ENCODE measurements around the gene SMPD1. TPM values are rescaled to one million over a fixed set of nuclear protein-coding genes. Genes with fewer than 3 reads are reported as not detected.

SMPD1 gene
- total and polyA plus RNA-seq, 7 donors = 9.6 to 46.4 (median 18.9) TPM

GRCh38 chr11:6405846-6406245 is 15.6 kb downstream of the SMPD1 start:
- Histone ChIP-seq H3K27me3 (no peaks in the 10 kb centered on the region), H3K9me3 (no peaks in the 10 kb centered on the region), H3K36me3 (peaks cover 14 to 60% (median 21%) of the 10 kb centered on the region in 4 donors), H3K27ac (no peak overlapping the region), H3K4me3 (no peak overlapping the region), H3K4me1 (peaks cover 0 to 16% (median 13%) of the 10 kb centered on the region in 4 donors)
- 93 to 95% methylated on average over 6 of the region's 6 CpGs for WGBS, 2 donors
- intact Hi-C loops (cut with DNase I) = no loop called here
- no peak for DNase-seq
- TF ChIP-seq CTCF (IDR thresholded peaks at IDR 0.05) = no peak
- no peak for TF ChIP-seq POLR2AphosphoS5 (IDR thresholded peaks at IDR 0.05)
- no peak for TF ChIP-seq POLR2A (IDR thresholded peaks at IDR 0.05)
- no peak for TF ChIP-seq EP300 (IDR thresholded peaks at IDR 0.05)

- intact Hi-C loops (cut with DNase I) = no loop called here
- no peak overlapping the region for H3K27ac ChIP-seq
- 15 to 52% methylated on average over 2 of the region's 2 CpGs for WGBS, 2 donors
- H3K4me3 ChIP-seq = no peak overlapping the region
- H3K36me3 ChIP-seq = peaks cover 12 to 60% (median 18%) of the 10 kb centered on the region in 4 donors
- peaks cover 0 to 16% (median 13%) of the 10 kb centered on the region in 4 donors for H3K4me1 ChIP-seq
- DNase-seq = no peak
- no peaks in the 10 kb centered on the region for H3K9me3 ChIP-seq
- no peak for TF ChIP-seq CTCF (IDR thresholded peaks at IDR 0.05)
- TF ChIP-seq EP300 (IDR thresholded peaks at IDR 0.05) = no peak
- H3K27me3 ChIP-seq = no peaks in the 10 kb centered on the region
Observed at GRCh38 chr11:6406370-6406769, 16.1 kb downstream of the SMPD1 start.

- Histone ChIP-seq H3K9me3 (no peaks in the 10 kb centered on the region), H3K4me3 (no peak overlapping the region), H3K27me3 (no peaks in the 10 kb centered on the region), H3K36me3 (peaks cover 7 to 37% (median 10%) of the 10 kb centered on the region in 4 donors), H3K4me1 (peaks cover 0 to 21% (median 12%) of the 10 kb centered on the region in 4 donors), H3K27ac (no peak overlapping the region)
- WGBS, 2 donors = 95% methylated on average over 23 of the region's 23 CpGs
- no peak for DNase-seq
- TF ChIP-seq POLR2A (IDR thresholded peaks at IDR 0.05) (no peak), POLR2AphosphoS5 (IDR thresholded peaks at IDR 0.05) (no peak), EP300 (IDR thresholded peaks at IDR 0.05) (no peak), CTCF (IDR thresholded peaks at IDR 0.05) (no peak)
- intact Hi-C loops (cut with DNase I) = no loop called here
Observed at GRCh38 chr11:6410695-6411430, 20.6 kb downstream of the SMPD1 start.

- intact Hi-C loops (cut with DNase I) = no loop called here
- Histone ChIP-seq H3K36me3 (peaks cover 7 to 37% (median 10%) of the 10 kb centered on the region in 4 donors), H3K27ac (no peak overlapping the region), H3K4me1 (peaks cover 0 to 21% (median 12%) of the 10 kb centered on the region in 4 donors), H3K9me3 (no peaks in the 10 kb centered on the region), H3K4me3 (no peak overlapping the region), H3K27me3 (no peaks in the 10 kb centered on the region)
- DNase-seq = no peak
- WGBS, 2 donors = 93 to 95% methylated on average over 10 of the region's 10 CpGs
- no peak for TF ChIP-seq CTCF (IDR thresholded peaks at IDR 0.05)
- TF ChIP-seq POLR2AphosphoS5 (IDR thresholded peaks at IDR 0.05) = no peak
- TF ChIP-seq EP300 (IDR thresholded peaks at IDR 0.05) = no peak
- no peak for TF ChIP-seq POLR2A (IDR thresholded peaks at IDR 0.05)
Observed at GRCh38 chr11:6411594-6412031, 21.3 kb downstream of the SMPD1 start.
